ENCODE results near the gene CARNS1. TPM values are rescaled to one million over a fixed set of nuclear protein-coding genes. Genes with fewer than 3 reads are reported as not detected.

The CARNS1 gene
- total and polyA plus RNA-seq, 2 of the 8 experiments (the other 6 are each of a cell fraction or from before 2014, with no cell fraction given): 0.82 to 1.1 TPM

DNA sequence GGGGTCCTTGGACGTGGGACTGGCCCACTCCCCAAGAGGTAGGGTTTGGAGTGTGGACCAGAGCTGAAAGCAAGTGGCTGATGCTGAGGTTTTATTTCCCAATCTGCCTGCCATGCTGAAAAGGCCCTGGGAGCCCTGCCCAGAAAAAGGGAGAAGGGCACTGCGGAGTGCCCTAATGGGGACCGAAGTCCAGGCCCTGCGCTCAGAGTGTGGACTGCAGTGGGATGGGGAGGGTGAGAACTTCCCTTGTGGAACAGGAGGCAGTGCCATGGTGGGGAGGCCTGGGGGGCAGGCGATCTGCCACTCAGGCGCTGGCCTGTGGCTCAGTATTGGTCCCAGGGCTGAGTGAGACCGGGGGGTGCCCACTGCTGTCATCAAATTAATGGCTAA is 32.7 kb downstream of the CARNS1 start (continued):
- TF ChIP-seq, protein P1, sequence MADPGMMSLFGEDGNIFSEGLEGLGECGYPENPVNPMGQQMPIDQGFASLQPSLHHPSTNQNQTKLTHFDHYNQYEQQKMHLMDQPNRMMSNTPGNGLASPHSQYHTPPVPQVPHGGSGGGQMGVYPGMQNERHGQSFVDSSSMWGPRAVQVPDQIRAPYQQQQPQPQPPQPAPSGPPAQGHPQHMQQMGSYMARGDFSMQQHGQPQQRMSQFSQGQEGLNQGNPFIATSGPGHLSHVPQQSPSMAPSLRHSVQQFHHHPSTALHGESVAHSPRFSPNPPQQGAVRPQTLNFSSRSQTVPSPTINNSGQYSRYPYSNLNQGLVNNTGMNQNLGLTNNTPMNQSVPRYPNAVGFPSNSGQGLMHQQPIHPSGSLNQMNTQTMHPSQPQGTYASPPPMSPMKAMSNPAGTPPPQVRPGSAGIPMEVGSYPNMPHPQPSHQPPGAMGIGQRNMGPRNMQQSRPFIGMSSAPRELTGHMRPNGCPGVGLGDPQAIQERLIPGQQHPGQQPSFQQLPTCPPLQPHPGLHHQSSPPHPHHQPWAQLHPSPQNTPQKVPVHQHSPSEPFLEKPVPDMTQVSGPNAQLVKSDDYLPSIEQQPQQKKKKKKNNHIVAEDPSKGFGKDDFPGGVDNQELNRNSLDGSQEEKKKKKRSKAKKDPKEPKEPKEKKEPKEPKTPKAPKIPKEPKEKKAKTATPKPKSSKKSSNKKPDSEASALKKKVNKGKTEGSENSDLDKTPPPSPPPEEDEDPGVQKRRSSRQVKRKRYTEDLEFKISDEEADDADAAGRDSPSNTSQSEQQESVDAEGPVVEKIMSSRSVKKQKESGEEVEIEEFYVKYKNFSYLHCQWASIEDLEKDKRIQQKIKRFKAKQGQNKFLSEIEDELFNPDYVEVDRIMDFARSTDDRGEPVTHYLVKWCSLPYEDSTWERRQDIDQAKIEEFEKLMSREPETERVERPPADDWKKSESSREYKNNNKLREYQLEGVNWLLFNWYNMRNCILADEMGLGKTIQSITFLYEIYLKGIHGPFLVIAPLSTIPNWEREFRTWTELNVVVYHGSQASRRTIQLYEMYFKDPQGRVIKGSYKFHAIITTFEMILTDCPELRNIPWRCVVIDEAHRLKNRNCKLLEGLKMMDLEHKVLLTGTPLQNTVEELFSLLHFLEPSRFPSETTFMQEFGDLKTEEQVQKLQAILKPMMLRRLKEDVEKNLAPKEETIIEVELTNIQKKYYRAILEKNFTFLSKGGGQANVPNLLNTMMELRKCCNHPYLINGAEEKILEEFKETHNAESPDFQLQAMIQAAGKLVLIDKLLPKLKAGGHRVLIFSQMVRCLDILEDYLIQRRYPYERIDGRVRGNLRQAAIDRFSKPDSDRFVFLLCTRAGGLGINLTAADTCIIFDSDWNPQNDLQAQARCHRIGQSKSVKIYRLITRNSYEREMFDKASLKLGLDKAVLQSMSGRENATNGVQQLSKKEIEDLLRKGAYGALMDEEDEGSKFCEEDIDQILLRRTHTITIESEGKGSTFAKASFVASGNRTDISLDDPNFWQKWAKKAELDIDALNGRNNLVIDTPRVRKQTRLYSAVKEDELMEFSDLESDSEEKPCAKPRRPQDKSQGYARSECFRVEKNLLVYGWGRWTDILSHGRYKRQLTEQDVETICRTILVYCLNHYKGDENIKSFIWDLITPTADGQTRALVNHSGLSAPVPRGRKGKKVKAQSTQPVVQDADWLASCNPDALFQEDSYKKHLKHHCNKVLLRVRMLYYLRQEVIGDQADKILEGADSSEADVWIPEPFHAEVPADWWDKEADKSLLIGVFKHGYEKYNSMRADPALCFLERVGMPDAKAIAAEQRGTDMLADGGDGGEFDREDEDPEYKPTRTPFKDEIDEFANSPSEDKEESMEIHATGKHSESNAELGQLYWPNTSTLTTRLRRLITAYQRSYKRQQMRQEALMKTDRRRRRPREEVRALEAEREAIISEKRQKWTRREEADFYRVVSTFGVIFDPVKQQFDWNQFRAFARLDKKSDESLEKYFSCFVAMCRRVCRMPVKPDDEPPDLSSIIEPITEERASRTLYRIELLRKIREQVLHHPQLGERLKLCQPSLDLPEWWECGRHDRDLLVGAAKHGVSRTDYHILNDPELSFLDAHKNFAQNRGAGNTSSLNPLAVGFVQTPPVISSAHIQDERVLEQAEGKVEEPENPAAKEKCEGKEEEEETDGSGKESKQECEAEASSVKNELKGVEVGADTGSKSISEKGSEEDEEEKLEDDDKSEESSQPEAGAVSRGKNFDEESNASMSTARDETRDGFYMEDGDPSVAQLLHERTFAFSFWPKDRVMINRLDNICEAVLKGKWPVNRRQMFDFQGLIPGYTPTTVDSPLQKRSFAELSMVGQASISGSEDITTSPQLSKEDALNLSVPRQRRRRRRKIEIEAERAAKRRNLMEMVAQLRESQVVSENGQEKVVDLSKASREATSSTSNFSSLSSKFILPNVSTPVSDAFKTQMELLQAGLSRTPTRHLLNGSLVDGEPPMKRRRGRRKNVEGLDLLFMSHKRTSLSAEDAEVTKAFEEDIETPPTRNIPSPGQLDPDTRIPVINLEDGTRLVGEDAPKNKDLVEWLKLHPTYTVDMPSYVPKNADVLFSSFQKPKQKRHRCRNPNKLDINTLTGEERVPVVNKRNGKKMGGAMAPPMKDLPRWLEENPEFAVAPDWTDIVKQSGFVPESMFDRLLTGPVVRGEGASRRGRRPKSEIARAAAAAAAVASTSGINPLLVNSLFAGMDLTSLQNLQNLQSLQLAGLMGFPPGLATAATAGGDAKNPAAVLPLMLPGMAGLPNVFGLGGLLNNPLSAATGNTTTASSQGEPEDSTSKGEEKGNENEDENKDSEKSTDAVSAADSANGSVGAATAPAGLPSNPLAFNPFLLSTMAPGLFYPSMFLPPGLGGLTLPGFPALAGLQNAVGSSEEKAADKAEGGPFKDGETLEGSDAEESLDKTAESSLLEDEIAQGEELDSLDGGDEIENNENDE (IDR thresholded peaks at IDR 0.05; ENCODE audit: insufficient replicate concordance, low read length): no peak
- no peak for TF ChIP-seq MAX (IDR thresholded peaks at IDR 0.05)
- no peak for TF ChIP-seq CHD1 (IDR thresholded peaks at IDR 0.05; ENCODE audit: low read depth, low read length)
- no peak for TF ChIP-seq ZNF274 (IDR thresholded peaks at IDR 0.05; ENCODE audit: borderline replicate concordance, extremely low read depth, low read length)
- TF ChIP-seq POU5F1 (IDR thresholded peaks at IDR 0.05; ENCODE audit: low read depth, low read length): no peak
- no peak for TF ChIP-seq CBX8 (IDR thresholded peaks at IDR 0.05; ENCODE audit: borderline replicate concordance, low read depth, low read length)
- no peak for TF ChIP-seq TAF1 (IDR thresholded peaks at IDR 0.05; ENCODE audit: low read depth, low read length)
- no peak for TF ChIP-seq SUZ12 (IDR thresholded peaks at IDR 0.05; ENCODE audit: low read length)
- no peak for TF ChIP-seq TBP (IDR thresholded peaks at IDR 0.05; ENCODE audit: low read depth, low read length)
- no peak for TF ChIP-seq POLR2AphosphoS5 (IDR thresholded peaks at IDR 0.05; ENCODE audit: low read depth, low read length)
- no peak for TF ChIP-seq RXRA (IDR thresholded peaks at IDR 0.05; ENCODE audit: insufficient read depth, low read depth, low read length)
- no peak for TF ChIP-seq SRF (IDR thresholded peaks at IDR 0.05; ENCODE audit: low read depth, low read length)
